H9 (cell line): ENCODE results near the gene RPS19. TPM values are rescaled to one million over a fixed set of nuclear protein-coding genes. Genes with fewer than 3 reads are reported as not detected.

Experiments used
- DNase-seq: peaks from one replicate; pipeline ENCODE4 v3.0.0-alpha.2; 2017
- H2AFZ ChIP-seq: one replicate; pipeline ENCODE4 v1.6.1; 2013; ENCODE audit warnings: mild to moderate bottlenecking, low read length, control low read depth, moderate library complexity
- H2AK5ac ChIP-seq: 2 replicates; pipeline ENCODE4 v1.6.1; 2013; ENCODE audit warnings: low read length, control low read depth, mixed read lengths; ENCODE audit not compliant: insufficient read length
- H2BK120ac ChIP-seq: one replicate; pipeline ENCODE4 v1.6.1; 2013; ENCODE audit warnings: low read depth, mild to moderate bottlenecking, low read length, control low read depth, inconsistent platforms; ENCODE audit not compliant: poor library complexity, severe bottlenecking
- H2BK12ac ChIP-seq: 2 replicates; pipeline ENCODE4 v1.6.1; 2013; ENCODE audit warnings: low read length, control low read depth, mixed read lengths, low read depth; ENCODE audit not compliant: insufficient read length
- H2BK15ac ChIP-seq: 2 replicates; pipeline ENCODE4 v1.6.1; 2013; ENCODE audit warnings: low read depth, low read length, control low read depth
- H2BK20ac ChIP-seq: one replicate; pipeline ENCODE4 v1.6.1; 2013; ENCODE audit warnings: low read depth, mild to moderate bottlenecking, low read length, control low read depth, inconsistent platforms; ENCODE audit not compliant: poor library complexity, severe bottlenecking
- H2BK5ac ChIP-seq: 2 replicates; pipeline ENCODE4 v1.6.1; 2013; ENCODE audit warnings: low read length, control low read depth, mixed read lengths; ENCODE audit not compliant: insufficient read length
- H3K14ac ChIP-seq: 2 replicates; pipeline ENCODE4 v1.6.1; 2013; ENCODE audit warnings: low read length, control low read depth; ENCODE audit not compliant: insufficient read depth
- H3K18ac ChIP-seq: 2 replicates; pipeline ENCODE4 v1.6.1; 2013; ENCODE audit warnings: low read depth, mild to moderate bottlenecking, mixed read lengths, low read length, control low read depth; ENCODE audit not compliant: insufficient read length
- H3K23ac ChIP-seq: 2 replicates; pipeline ENCODE4 v1.6.1; 2013; ENCODE audit warnings: low read length, control low read depth, mixed read lengths, low read depth; ENCODE audit not compliant: insufficient read length
- H3K23me2 ChIP-seq: 2 replicates; pipeline ENCODE4 v1.6.1; 2013; ENCODE audit warnings: low read depth, mild to moderate bottlenecking, mixed read lengths, low read length, control low read depth; ENCODE audit not compliant: insufficient read length, poor library complexity, severe bottlenecking
- H3K27ac ChIP-seq: 2 replicates; pipeline ENCODE4 v1.5.1; 2013; ENCODE audit warnings: low read length, control low read depth, mixed read lengths, low read depth; ENCODE audit not compliant: insufficient read length
- H3K27me3 ChIP-seq: 2 replicates; pipeline ENCODE4 v1.6.1; 2013; ENCODE audit warnings: low read length, control low read depth, inconsistent platforms; ENCODE audit not compliant: insufficient read depth
- H3K4ac ChIP-seq: 2 replicates; pipeline ENCODE4 v1.6.1; 2013; ENCODE audit warnings: low read depth, mild to moderate bottlenecking, control low read depth, inconsistent platforms, low read length, moderate library complexity
- H3K4me1 ChIP-seq: 2 replicates; pipeline ENCODE4 v1.6.1; 2013; ENCODE audit warnings: low read length, control low read depth, inconsistent platforms; ENCODE audit not compliant: insufficient read depth
- H3K4me2 ChIP-seq: 2 replicates; pipeline ENCODE4 v1.6.1; 2013; ENCODE audit warnings: low read length, control low read depth, mixed read lengths; ENCODE audit not compliant: insufficient read length, insufficient read depth
- H3K56ac ChIP-seq: 2 replicates; pipeline ENCODE4 v1.6.1; 2013; ENCODE audit warnings: low read depth, mild to moderate bottlenecking, mixed read lengths, low read length, control low read depth; ENCODE audit not compliant: insufficient read length
- H3K79me1 ChIP-seq: 2 replicates; pipeline ENCODE4 v1.6.1; 2013; ENCODE audit warnings: low read depth, mild to moderate bottlenecking, moderate library complexity, low read length, control low read depth, inconsistent platforms; ENCODE audit not compliant: insufficient read depth, poor library complexity, severe bottlenecking
- H3K79me2 ChIP-seq: 2 replicates; pipeline ENCODE4 v1.6.1; 2013; ENCODE audit warnings: low read length, control low read depth, inconsistent platforms; ENCODE audit not compliant: insufficient read depth
- H3K9ac ChIP-seq: 2 replicates; pipeline ENCODE4 v1.6.1; 2013; ENCODE audit warnings: low read length, control low read depth, mixed read lengths; ENCODE audit not compliant: insufficient read length; ENCODE audit errors: extremely low read depth
- H3K9me3 ChIP-seq: one replicate; pipeline ENCODE4 v1.6.1; 2013; ENCODE audit warnings: low read depth, low read length, inconsistent platforms; ENCODE audit not compliant: control insufficient read depth
- H3T11ph ChIP-seq: one replicate; pipeline ENCODE4 v1.6.1; 2013; ENCODE audit warnings: mild to moderate bottlenecking, low read length, control low read depth, inconsistent platforms
- H4K20me1 ChIP-seq: one replicate; pipeline ENCODE4 v1.6.1; 2013; ENCODE audit not compliant: control insufficient read depth, insufficient read length, insufficient read depth
- H4K5ac ChIP-seq: 2 replicates; pipeline ENCODE4 v1.6.1; 2013; ENCODE audit warnings: low read depth, mild to moderate bottlenecking, mixed read lengths, low read length, control low read depth; ENCODE audit not compliant: insufficient read length
- H4K8ac ChIP-seq: replicated peaks from 2 replicates; pipeline ENCODE4 v1.6.1; 2013; ENCODE audit warnings: low read length, control low read depth, mixed read lengths, low read depth; ENCODE audit not compliant: insufficient read length
- H4K91ac ChIP-seq: 2 replicates; pipeline ENCODE4 v1.6.1; 2013; ENCODE audit warnings: low read depth, mild to moderate bottlenecking, moderate library complexity, mixed read lengths, low read length, control low read depth; ENCODE audit not compliant: insufficient read length
- H3K27ac Mint-ChIP-seq, 3 experiments: 2 replicates in 2 of 3; 3 replicates in 1 of 3; pipeline ENCODE4 v1.8.0; 2020 to 2021; ENCODE audit warnings: mixed read lengths in 3 of 3, mild to moderate bottlenecking in 1 of 3, moderate library complexity in 1 of 3
- H3K27me3 Mint-ChIP-seq: 2 replicates; pipeline ENCODE4 v1.8.0; 2021; ENCODE audit warnings: low read depth, mild to moderate bottlenecking, moderate library complexity, mixed read lengths
- H3K36me3 Mint-ChIP-seq, 3 experiments: 2 replicates in 2 of 3; 3 replicates in 1 of 3; pipeline ENCODE4 v1.8.0; 2020 to 2021; ENCODE audit warnings: low read depth in 3 of 3, mixed read lengths in 3 of 3; ENCODE audit not compliant: insufficient read depth in 1 of 3
- H3K4me1 Mint-ChIP-seq, 2 experiments: 2 replicates each; pipeline ENCODE4 v1.8.0; 2020; ENCODE audit warnings: mixed read lengths in 2 of 2
- H3K4me3 Mint-ChIP-seq, 2 experiments: 2 replicates in 1 of 2; 3 replicates in 1 of 2; pipeline ENCODE4 v1.8.0; 2020 to 2021; ENCODE audit warnings: mild to moderate bottlenecking in 2 of 2, mixed read lengths in 2 of 2, moderate library complexity in 1 of 2
- H3K9me3 Mint-ChIP-seq, 2 experiments: 2 replicates in 1 of 2; 3 replicates in 1 of 2; pipeline ENCODE4 v1.8.0; 2020; ENCODE audit warnings: mild to moderate bottlenecking in 2 of 2, mixed read lengths in 2 of 2, moderate library complexity in 1 of 2
- WGBS: extraction: QIAGEN DNeasy Blood & Tissue Kit; methylation state at CpG from one replicate; pipeline ENCODE4 v1.1.7; 2013; ENCODE audit warnings: missing lambda C conversion rate, low lambda C conversion rate, mixed read lengths; ENCODE audit not compliant: insufficient read length; ENCODE audit errors: extremely low coverage; 5-methylcytosine and 5-hydroxymethylcytosine counted together
- total RNA-seq: library from RNA; stranded (reverse); gene quantifications from 2 replicates; pipeline ENCODE4 v1.2.1, GENCODE V29; 2021
- TF ChIP-seq, protein P1 (sequence below): fragments of 200-600 bp; sonication (generic); conservative IDR thresholded peaks from 3 replicates; pipeline ENCODE4 v1.8.0; 2021; ENCODE audit warnings: antibody characterized with exemption, mild to moderate bottlenecking

Gene RPS19
- total RNA-seq, 1 experiment from 2014 or later: 3,024 TPM

DNA sequence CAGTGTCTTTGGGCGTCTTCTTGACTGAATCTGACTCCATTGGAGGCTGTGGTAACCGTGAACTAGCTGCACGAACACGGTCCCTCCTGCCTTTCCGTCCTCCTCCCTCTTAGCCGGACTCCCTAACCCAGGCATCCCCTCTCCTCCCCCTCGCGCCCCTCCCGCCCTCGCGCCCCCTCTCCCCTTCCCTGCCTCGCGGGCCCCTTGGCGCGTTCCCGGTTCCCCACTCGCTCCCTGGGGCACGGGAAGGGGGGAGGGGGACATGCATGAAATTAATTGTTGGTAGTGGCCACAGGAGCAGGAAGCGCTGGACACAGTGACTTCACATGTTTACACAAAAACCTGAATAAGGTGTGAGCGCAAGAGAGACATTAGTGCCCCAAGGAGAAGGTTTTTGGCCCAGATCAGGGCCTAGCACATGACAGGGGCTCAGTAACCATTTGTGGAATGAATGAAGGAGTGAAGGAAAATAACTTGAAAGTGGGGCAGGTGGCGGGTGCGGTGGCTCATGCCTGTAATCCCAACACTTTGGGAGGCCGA lies 14.9 kb upstream of the RPS19 start:
- H3K9me3 Mint-ChIP-seq: peaks cover 9 to 72% of the 10 kb centered on the region in 2 experiments; a peak in 4 of 5 replicates
- no peak overlapping the region for H3K14ac ChIP-seq
- H2BK15ac ChIP-seq: no peak overlapping the region
- peaks cover 0 to 6% (median 0%) of the 10 kb centered on the region in 3 experiments; a peak in 2 of 7 replicates for H3K36me3 Mint-ChIP-seq
- H3K27me3 ChIP-seq: no peaks in the 10 kb centered on the region
- H2AFZ ChIP-seq: no peak overlapping the region
- no peaks in the 10 kb centered on the region for H3K79me2 ChIP-seq
- no peak overlapping the region for H3K9ac ChIP-seq
- no peak overlapping the region for H3K56ac ChIP-seq
- H3K27me3 Mint-ChIP-seq: peaks cover 19% of the 10 kb centered on the region
- H4K20me1 ChIP-seq: no peaks in the 10 kb centered on the region
- H3K4me2 ChIP-seq: no peak overlapping the region
- no peak overlapping the region for H2AK5ac ChIP-seq
- H4K8ac ChIP-seq: no peak overlapping the region
- no peak overlapping the region for H3K27ac ChIP-seq
- TF ChIP-seq, protein P1, sequence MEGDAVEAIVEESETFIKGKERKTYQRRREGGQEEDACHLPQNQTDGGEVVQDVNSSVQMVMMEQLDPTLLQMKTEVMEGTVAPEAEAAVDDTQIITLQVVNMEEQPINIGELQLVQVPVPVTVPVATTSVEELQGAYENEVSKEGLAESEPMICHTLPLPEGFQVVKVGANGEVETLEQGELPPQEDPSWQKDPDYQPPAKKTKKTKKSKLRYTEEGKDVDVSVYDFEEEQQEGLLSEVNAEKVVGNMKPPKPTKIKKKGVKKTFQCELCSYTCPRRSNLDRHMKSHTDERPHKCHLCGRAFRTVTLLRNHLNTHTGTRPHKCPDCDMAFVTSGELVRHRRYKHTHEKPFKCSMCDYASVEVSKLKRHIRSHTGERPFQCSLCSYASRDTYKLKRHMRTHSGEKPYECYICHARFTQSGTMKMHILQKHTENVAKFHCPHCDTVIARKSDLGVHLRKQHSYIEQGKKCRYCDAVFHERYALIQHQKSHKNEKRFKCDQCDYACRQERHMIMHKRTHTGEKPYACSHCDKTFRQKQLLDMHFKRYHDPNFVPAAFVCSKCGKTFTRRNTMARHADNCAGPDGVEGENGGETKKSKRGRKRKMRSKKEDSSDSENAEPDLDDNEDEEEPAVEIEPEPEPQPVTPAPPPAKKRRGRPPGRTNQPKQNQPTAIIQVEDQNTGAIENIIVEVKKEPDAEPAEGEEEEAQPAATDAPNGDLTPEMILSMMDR: no peak
- no peak overlapping the region for H2BK20ac ChIP-seq
- H3K4me1 Mint-ChIP-seq: no peaks in the 10 kb centered on the region
- H2BK120ac ChIP-seq: no peak overlapping the region
- H4K91ac ChIP-seq: no peak overlapping the region
- no peak overlapping the region for H3K4me3 Mint-ChIP-seq
- H3K23ac ChIP-seq: no peak overlapping the region
- H4K5ac ChIP-seq: no peak overlapping the region
- H3K4me1 ChIP-seq: no peaks in the 10 kb centered on the region
- H3K18ac ChIP-seq: no peak overlapping the region
- H3K79me1 ChIP-seq: no peaks in the 10 kb centered on the region
- DNase-seq: no peak
- H2BK12ac ChIP-seq: no peak overlapping the region
- no CpG with 5 or more reads among the region's 23 CpGs for WGBS
- no peaks in the 10 kb centered on the region for H3K9me3 ChIP-seq
- H3K27ac Mint-ChIP-seq: no peak overlapping the region
- H3K23me2 ChIP-seq: no peaks in the 10 kb centered on the region
- H3K4ac ChIP-seq: no peak overlapping the region
- H2BK5ac ChIP-seq: no peak overlapping the region
- no peak overlapping the region for H3T11ph ChIP-seq
